Upper lobe of left lung (tissue), 6 donors: ENCODE measurements around the gene PCSK2. TPM values are rescaled to one million over a fixed set of nuclear protein-coding genes. Genes with fewer than 3 reads are reported as not detected.

Experiments used
- ATAC-seq, 2 donors: fragments of 200-7000 bp; cut with Tn5 transposase; one replicate each; pipeline ENCODE4 v1.9.1; 2022; ENCODE audit warnings: mild to moderate bottlenecking in 2 of 2, moderate library complexity in 2 of 2; ENCODE audit not compliant: low FRiP score in 2 of 2
- DNase-seq, 2 donors: peaks; one replicate each; pipeline ENCODE4 v3.0.0-alpha.2; 2019 to 2020
- H3K27ac ChIP-seq, 4 donors: fragments of 200-600 bp; sonication (generic); one replicate each; pipeline ENCODE4 v1.5.1; 2016 to 2019
- H3K27me3 ChIP-seq, 4 donors: fragments of 200-600 bp; sonication (generic); one replicate each; pipeline ENCODE4 v1.5.1; 2017 to 2019
- H3K36me3 ChIP-seq, 4 donors: fragments of 200-600 bp; sonication (generic); one replicate each; pipeline ENCODE4 v1.5.1; 2016 to 2019
- H3K4me1 ChIP-seq, 4 donors: fragments of 200-600 bp; sonication (generic); one replicate each; pipeline ENCODE4 v1.5.1; 2018 to 2019
- H3K4me3 ChIP-seq, 4 donors: fragments of 200-600 bp; sonication (generic); one replicate each; pipeline ENCODE4 v1.5.1; 2017 to 2019; ENCODE audit warnings: mild to moderate bottlenecking in 2 of 4, moderate library complexity in 1 of 4
- H3K9me3 ChIP-seq, 4 donors: fragments of 200-600 bp; sonication (generic); one replicate each; pipeline ENCODE4 v1.5.1; 2018 to 2019
- EP300 ChIP-seq, 4 donors: sonication (generic); formaldehyde crosslinking; IDR thresholded peaks; one replicate each; pipeline ENCODE4 v1.5.1; 2017; ENCODE audit warnings: antibody characterized with exemption in 4 of 4, control low read depth in 2 of 4
- POLR2A ChIP-seq, 4 donors: fragments of 450-650 bp; IDR thresholded peaks; one replicate each; pipeline ENCODE4 v1.5.1; 2016 to 2017; ENCODE audit warnings: antibody characterized with exemption in 4 of 4, mild to moderate bottlenecking in 2 of 4
- POLR2AphosphoS5 ChIP-seq, 2 donors: sonication (generic); formaldehyde crosslinking; IDR thresholded peaks; one replicate each; pipeline ENCODE4 v1.5.1; 2017; ENCODE audit warnings: antibody characterized with exemption in 2 of 2
- WGBS, 2 donors: methylation state at CpG; one replicate each; pipeline ENCODE4 v1.1.5; 2017 to 2018; 5-methylcytosine and 5-hydroxymethylcytosine counted together
- total RNA-seq, 6 donors: library from RNA; depleted of rRNA in 4 of 6; stranded (reverse); fragments of >200 nt in 4 of 6; gene quantifications; one replicate each; pipeline versions ENCODE4 v1.1.0 to v1.2.1, GENCODE V29; 2016 to 2021
- TF ChIP-seq, protein P1 (sequence below), 6 experiments: fragments of 450-650 bp in 4 of 6; fragments of 200-600 bp in 2 of 6; sonication (generic) in 2 of 6; IDR thresholded peaks; one replicate each; pipeline ENCODE4 v1.5.1; 2016 to 2019; ENCODE audit warnings: antibody characterized with exemption in 6 of 6
- donor health status: DM: no; HTN: no; CAD: no; lungs with moderate emphysema.
- donor health status: DM: no; HTN: yes; CAD: no; lungs with severe emphysema.

The PCSK2 gene
- total RNA-seq, 6 donors from 2014 or later: 1.4 to 75.3 (median 15.9) TPM

- H3K27ac ChIP-seq: no peak overlapping the region
- WGBS, 2 donors: 82 to 84% methylated on average over 4 of the region's 4 CpGs
- TF ChIP-seq POLR2AphosphoS5 (IDR thresholded peaks at IDR 0.05) (no peak), EP300 (IDR thresholded peaks at IDR 0.05) (no peak), POLR2A (IDR thresholded peaks at IDR 0.05) (no peak)
- TF ChIP-seq, protein P1, sequence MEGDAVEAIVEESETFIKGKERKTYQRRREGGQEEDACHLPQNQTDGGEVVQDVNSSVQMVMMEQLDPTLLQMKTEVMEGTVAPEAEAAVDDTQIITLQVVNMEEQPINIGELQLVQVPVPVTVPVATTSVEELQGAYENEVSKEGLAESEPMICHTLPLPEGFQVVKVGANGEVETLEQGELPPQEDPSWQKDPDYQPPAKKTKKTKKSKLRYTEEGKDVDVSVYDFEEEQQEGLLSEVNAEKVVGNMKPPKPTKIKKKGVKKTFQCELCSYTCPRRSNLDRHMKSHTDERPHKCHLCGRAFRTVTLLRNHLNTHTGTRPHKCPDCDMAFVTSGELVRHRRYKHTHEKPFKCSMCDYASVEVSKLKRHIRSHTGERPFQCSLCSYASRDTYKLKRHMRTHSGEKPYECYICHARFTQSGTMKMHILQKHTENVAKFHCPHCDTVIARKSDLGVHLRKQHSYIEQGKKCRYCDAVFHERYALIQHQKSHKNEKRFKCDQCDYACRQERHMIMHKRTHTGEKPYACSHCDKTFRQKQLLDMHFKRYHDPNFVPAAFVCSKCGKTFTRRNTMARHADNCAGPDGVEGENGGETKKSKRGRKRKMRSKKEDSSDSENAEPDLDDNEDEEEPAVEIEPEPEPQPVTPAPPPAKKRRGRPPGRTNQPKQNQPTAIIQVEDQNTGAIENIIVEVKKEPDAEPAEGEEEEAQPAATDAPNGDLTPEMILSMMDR (IDR thresholded peaks at IDR 0.05): no peak
- no peaks in the 10 kb centered on the region for H3K27me3 ChIP-seq
- no peaks in the 10 kb centered on the region for H3K9me3 ChIP-seq
- DNase-seq: no peak
- no peak overlapping the region for H3K4me3 ChIP-seq
- H3K36me3 ChIP-seq: no peaks in the 10 kb centered on the region
- no peaks in the 10 kb centered on the region for H3K4me1 ChIP-seq
- no peak for ATAC-seq
Measured at GRCh38 chr20:17381724-17382123, 154.9 kb downstream of the PCSK2 start.

DNA sequence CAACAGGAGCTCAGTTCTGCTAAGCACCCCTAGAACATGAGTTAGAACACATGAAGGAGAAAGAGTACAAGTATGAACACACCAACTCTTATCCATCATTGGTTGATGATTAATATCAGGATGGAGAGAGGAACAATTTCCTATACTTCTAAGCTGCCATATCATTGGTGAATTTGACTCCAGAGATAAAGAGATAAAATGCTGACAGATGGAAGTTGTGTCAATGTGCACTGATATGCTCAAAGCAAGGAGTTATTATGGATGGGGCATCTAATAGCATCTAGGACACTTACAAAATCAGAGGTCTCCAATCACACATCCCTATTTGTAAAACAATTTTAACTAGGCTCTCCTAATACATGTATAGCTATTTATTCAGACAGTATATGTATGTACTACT is 159.0 kb downstream of the PCSK2 start:
- Histone ChIP-seq H3K27me3 (no peaks in the 10 kb centered on the region), H3K4me1 (no peaks in the 10 kb centered on the region), H3K36me3 (no peaks in the 10 kb centered on the region), H3K27ac (no peak overlapping the region), H3K4me3 (no peak overlapping the region), H3K9me3 (no peaks in the 10 kb centered on the region)
- ATAC-seq (no peak), DNase-seq (no peak)
- TF ChIP-seq POLR2AphosphoS5 (IDR thresholded peaks at IDR 0.05) (no peak), EP300 (IDR thresholded peaks at IDR 0.05) (no peak), POLR2A (IDR thresholded peaks at IDR 0.05) (no peak)
- TF ChIP-seq, protein P1 (IDR thresholded peaks at IDR 0.05): no peak

DNA sequence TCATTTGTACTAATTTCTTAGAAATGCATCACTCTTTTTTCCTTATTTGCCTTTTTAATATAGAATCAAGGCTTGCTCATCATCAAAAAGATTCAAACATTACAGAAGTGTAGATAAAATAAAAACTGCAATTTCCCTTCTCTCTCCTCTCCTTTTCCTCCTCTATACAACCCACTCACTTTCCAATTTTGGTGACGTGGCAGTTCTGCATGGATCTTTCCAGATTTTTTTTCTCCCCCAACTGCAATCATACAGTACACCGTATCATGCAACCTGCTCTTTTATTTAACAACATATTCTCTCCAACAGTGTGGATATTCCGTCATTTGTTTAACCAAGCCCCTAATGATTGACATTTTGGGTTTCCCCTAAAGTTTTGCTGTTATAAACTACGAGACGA is 163.8 kb downstream of the PCSK2 start:
- H3K27ac ChIP-seq: no peak overlapping the region
- ATAC-seq (no peak), DNase-seq (no peak)
- H3K27me3 ChIP-seq: no peaks in the 10 kb centered on the region
- WGBS, 2 donors: 72 to 76% methylated on average over 5 of the region's 5 CpGs
- H3K4me3 ChIP-seq: no peak overlapping the region
- H3K4me1 ChIP-seq: no peaks in the 10 kb centered on the region
- TF ChIP-seq POLR2A (IDR thresholded peaks at IDR 0.05) (no peak), POLR2AphosphoS5 (IDR thresholded peaks at IDR 0.05) (no peak), EP300 (IDR thresholded peaks at IDR 0.05) (no peak)
- TF ChIP-seq, protein P1 (IDR thresholded peaks at IDR 0.05): no peak
- no peaks in the 10 kb centered on the region for H3K36me3 ChIP-seq
- H3K9me3 ChIP-seq: no peaks in the 10 kb centered on the region

DNA sequence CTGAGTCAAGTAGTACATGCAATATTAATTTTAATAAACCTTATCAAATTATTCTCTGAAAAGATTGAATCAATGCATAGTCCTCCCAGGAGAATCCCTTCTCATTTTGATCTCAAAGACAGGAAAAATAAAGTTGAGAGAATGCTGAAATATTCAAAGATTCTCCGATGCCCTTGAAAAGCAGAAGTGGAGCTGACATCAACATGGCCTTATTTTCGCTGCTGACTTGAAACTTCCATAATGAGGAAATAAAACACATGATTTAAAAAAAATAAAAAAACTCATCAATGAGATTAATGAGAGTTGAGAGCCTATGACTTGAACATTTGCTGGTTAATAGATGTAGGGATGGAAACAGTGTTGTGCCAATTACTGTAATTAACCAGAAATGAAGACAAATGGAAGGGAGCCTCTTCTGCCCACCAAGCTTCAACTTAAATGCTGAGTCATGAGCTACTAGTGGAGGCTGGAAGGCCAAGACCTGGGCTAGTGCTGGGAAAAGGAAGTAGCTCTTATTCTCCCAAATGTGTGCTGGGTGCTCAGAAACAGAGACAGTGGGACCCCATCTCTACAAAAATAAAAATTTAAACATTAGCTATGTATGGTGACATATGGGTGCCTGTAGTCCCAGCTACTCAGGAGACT is 164.4 kb downstream of the PCSK2 start:
- H3K4me1 ChIP-seq: no peaks in the 10 kb centered on the region
- WGBS, 2 donors: 61 to 76% methylated on average over 2 of the region's 2 CpGs
- ATAC-seq (no peak), DNase-seq (no peak)
- H3K9me3 ChIP-seq: no peaks in the 10 kb centered on the region
- no peaks in the 10 kb centered on the region for H3K36me3 ChIP-seq
- TF ChIP-seq, protein P1 (IDR thresholded peaks at IDR 0.05): no peak
- TF ChIP-seq POLR2A (IDR thresholded peaks at IDR 0.05): no peak
- no peak for TF ChIP-seq EP300 (IDR thresholded peaks at IDR 0.05)
- TF ChIP-seq POLR2AphosphoS5 (IDR thresholded peaks at IDR 0.05): no peak
- no peak overlapping the region for H3K4me3 ChIP-seq
- no peak overlapping the region for H3K27ac ChIP-seq
- H3K27me3 ChIP-seq: no peaks in the 10 kb centered on the region

- 74 to 76% methylated on average over 5 of the region's 5 CpGs for WGBS, 2 donors
- Histone ChIP-seq H3K4me1 (no peaks in the 10 kb centered on the region), H3K9me3 (no peaks in the 10 kb centered on the region), H3K27ac (no peak overlapping the region), H3K36me3 (no peaks in the 10 kb centered on the region), H3K27me3 (no peaks in the 10 kb centered on the region), H3K4me3 (no peak overlapping the region)
- ATAC-seq (no peak), DNase-seq (no peak)
- no peak for TF ChIP-seq POLR2AphosphoS5 (IDR thresholded peaks at IDR 0.05)
- TF ChIP-seq, protein P1 (IDR thresholded peaks at IDR 0.05): no peak
- no peak for TF ChIP-seq EP300 (IDR thresholded peaks at IDR 0.05)
- no peak for TF ChIP-seq POLR2A (IDR thresholded peaks at IDR 0.05)
Measured at GRCh38 chr20:17394411-17394810, 167.6 kb downstream of the PCSK2 start.
